H1 (cell line): Measurements from ENCODE around the gene TMEM134. TPM values are rescaled to one million over a fixed set of nuclear protein-coding genes. Genes with fewer than 3 reads are reported as not detected.

ENCODE experiments used
- CTCF ChIA-PET: fragments of 300-600 bp; sonication (Branson Sonifier 250); formaldehyde crosslinking; loops from one replicate; lab custom pipeline; 2021; ENCODE audit not compliant: partially characterized antibody; lab: Charles Lee
- POLR2A ChIA-PET: fragments of 300-600 bp; sonication (Branson Sonifier 250); formaldehyde crosslinking; loops from one replicate; lab custom pipeline; 2021; ENCODE audit warnings: inconsistent platforms; ENCODE audit not compliant: partially characterized antibody; lab: Charles Lee
- DNase-seq, 2 experiments: peaks; one replicate each; pipeline versions ENCODE4 v3.0.0 to v3.0.0-alpha.2; 2010 to 2022; ENCODE audit warnings: low spot score in 2 of 2, low read depth in 1 of 2, mixed read lengths in 1 of 2
- FAIRE-seq: peaks from 2 replicates; lab custom pipeline; 2011; peaks lifted over from hg19 to GRCh38; lab: Jason Lieb, UNC
- H2AFZ ChIP-seq: 2 replicates; pipeline ENCODE4 v1.8.1; 2012; ENCODE audit warnings: low read length, inconsistent platforms
- H2AK5ac ChIP-seq: 2 replicates; pipeline ENCODE4 v1.6.1; 2013; ENCODE audit warnings: low read depth, low read length
- H2BK120ac ChIP-seq: replicated peaks from 2 replicates; pipeline ENCODE3; 2013; ENCODE audit warnings: low read depth, low read length, inconsistent platforms
- H2BK12ac ChIP-seq: 2 replicates; pipeline ENCODE4 v1.6.1; 2013; ENCODE audit warnings: low read depth, low read length
- H2BK15ac ChIP-seq: 2 replicates; pipeline ENCODE4 v1.6.1; 2013; ENCODE audit warnings: low read length
- H2BK20ac ChIP-seq: 2 replicates; pipeline ENCODE4 v1.6.1; 2013; ENCODE audit warnings: low read length
- H2BK5ac ChIP-seq: 2 replicates; pipeline ENCODE4 v1.6.1; 2013; ENCODE audit warnings: low read depth, low read length
- H3K14ac ChIP-seq: 2 replicates; pipeline ENCODE4 v1.6.1; 2013; ENCODE audit warnings: inconsistent platforms; ENCODE audit not compliant: insufficient read length
- H3K18ac ChIP-seq: 2 replicates; pipeline ENCODE4 v1.6.1; 2013; ENCODE audit warnings: low read length; ENCODE audit errors: extremely low read depth
- H3K23ac ChIP-seq: 2 replicates; pipeline ENCODE4 v1.6.1; 2013; ENCODE audit warnings: inconsistent platforms; ENCODE audit not compliant: insufficient read length
- H3K23me2 ChIP-seq: 2 replicates; pipeline ENCODE4 v1.6.1; 2013; ENCODE audit warnings: low read depth, low read length
- H3K27ac ChIP-seq: 2 replicates; pipeline ENCODE4 v1.6.1; 2011; ENCODE audit warnings: low read depth, low read length, inconsistent platforms
- H3K27me3 ChIP-seq, 4 experiments: replicated peaks in 1 of 4; 1 replicate in 1 of 4; 2 replicates in 3 of 4; pipeline versions ENCODE4 v1.6.1 to v1.8.1; 2011 to 2013; ENCODE audit warnings: low read length in 3 of 4, mild to moderate bottlenecking in 3 of 4, inconsistent platforms in 2 of 4, mixed read lengths in 2 of 4, moderate library complexity in 1 of 4; ENCODE audit not compliant: control insufficient read depth in 3 of 4, insufficient read depth in 3 of 4; ENCODE audit errors: extremely low read depth in 1 of 4
- H3K36me3 ChIP-seq, 4 experiments: 2 replicates each; pipeline versions ENCODE4 v1.6.1 to v1.8.1; 2011 to 2013; ENCODE audit warnings: mild to moderate bottlenecking in 4 of 4, low read length in 3 of 4, moderate library complexity in 2 of 4, control low read depth in 1 of 4, inconsistent platforms in 1 of 4; ENCODE audit not compliant: insufficient read depth in 4 of 4, control insufficient read depth in 2 of 4
- H3K4ac ChIP-seq: replicated peaks from 2 replicates; pipeline ENCODE3; 2013; ENCODE audit warnings: low read length, low read depth, mixed read lengths, inconsistent platforms; ENCODE audit not compliant: insufficient read length
- H3K4me1 ChIP-seq, 4 experiments: replicated peaks in 1 of 4; 1 replicate in 1 of 4; 2 replicates in 3 of 4; pipeline versions ENCODE4 v1.6.1 to v1.8.1; 2011 to 2013; ENCODE audit warnings: low read length in 3 of 4, inconsistent platforms in 2 of 4, mixed read lengths in 1 of 4; ENCODE audit not compliant: insufficient read depth in 4 of 4, control insufficient read depth in 3 of 4
- H3K4me2 ChIP-seq, 2 experiments: 2 replicates each; pipeline versions ENCODE4 v1.6.1 to v1.8.1; 2011 to 2013; ENCODE audit warnings: low read depth in 2 of 2, low read length in 2 of 2, control low read depth in 1 of 2, inconsistent platforms in 1 of 2, mild to moderate bottlenecking in 1 of 2; ENCODE audit not compliant: insufficient read depth in 1 of 2
- H3K4me3 ChIP-seq, 4 experiments: fragments of 200-600, 300-600 bp in 1 of 4; sonication (generic), shearing (Covaris generic), sonication (Bioruptor Twin) in 1 of 4; 2 replicates each; pipeline versions ENCODE4 v1.5.1 to v1.8.1; 2011 to 2016; ENCODE audit warnings: low read length in 4 of 4, low read depth in 3 of 4, control low read depth in 2 of 4, inconsistent platforms in 2 of 4, mild to moderate bottlenecking in 2 of 4, mixed read lengths in 1 of 4, moderate library complexity in 1 of 4; ENCODE audit not compliant: insufficient read depth in 2 of 4; ENCODE audit errors: extremely low read depth in 1 of 4
- H3K56ac ChIP-seq: replicated peaks from 2 replicates; pipeline ENCODE3; 2013; ENCODE audit warnings: low read depth, mild to moderate bottlenecking, mixed read lengths, low read length, inconsistent platforms; ENCODE audit not compliant: insufficient read length
- H3K79me1 ChIP-seq: 2 replicates; pipeline ENCODE4 v1.6.1; 2013; ENCODE audit warnings: low read depth, low read length, control low read depth
- H3K79me2 ChIP-seq, 2 experiments: 2 replicates each; pipeline versions ENCODE4 v1.6.1 to v1.8.1; 2012 to 2013; ENCODE audit warnings: low read length in 2 of 2, mild to moderate bottlenecking in 2 of 2, inconsistent platforms in 1 of 2; ENCODE audit not compliant: insufficient read depth in 2 of 2, control insufficient read depth in 1 of 2
- H3K9ac ChIP-seq, 4 experiments: replicated peaks in 1 of 4; 1 replicate in 1 of 4; 2 replicates in 3 of 4; pipeline versions ENCODE4 v1.6.1 to v1.8.1; 2011 to 2013; ENCODE audit warnings: low read depth in 3 of 4, low read length in 3 of 4, control low read depth in 2 of 4, mild to moderate bottlenecking in 2 of 4, moderate library complexity in 2 of 4, inconsistent platforms in 1 of 4; ENCODE audit errors: extremely low read depth in 1 of 4
- H3K9me3 ChIP-seq, 2 experiments: 2 replicates each; pipeline versions ENCODE4 v1.6.1 to v1.8.1; 2012 to 2013; ENCODE audit warnings: mild to moderate bottlenecking in 2 of 2, moderate library complexity in 2 of 2, control low read depth in 1 of 2, inconsistent platforms in 1 of 2, low read depth in 1 of 2, low read length in 1 of 2, mixed read lengths in 1 of 2; ENCODE audit not compliant: insufficient read depth in 2 of 2
- H4K20me1 ChIP-seq, 2 experiments: replicated peaks in 1 of 2; 2 replicates each; pipeline versions ENCODE3 to v1.8.1; 2011 to 2013; ENCODE audit warnings: inconsistent platforms in 2 of 2, low read length in 2 of 2, mild to moderate bottlenecking in 1 of 2; ENCODE audit not compliant: insufficient read depth in 2 of 2, control insufficient read depth in 1 of 2
- H4K5ac ChIP-seq: 2 replicates; pipeline ENCODE4 v1.6.1; 2013; ENCODE audit warnings: low read length, low read depth, mixed read lengths, inconsistent platforms; ENCODE audit not compliant: insufficient read length
- H4K8ac ChIP-seq: 2 replicates; pipeline ENCODE4 v1.8.0; 2013; ENCODE audit warnings: mild to moderate bottlenecking, moderate library complexity, low read length, inconsistent platforms; ENCODE audit not compliant: insufficient read depth; ENCODE audit errors: extremely low read depth
- H4K91ac ChIP-seq: replicated peaks from 2 replicates; pipeline ENCODE3; 2013; ENCODE audit warnings: low read length, mixed read lengths, inconsistent platforms; ENCODE audit not compliant: insufficient read length
- JUN ChIP-seq: IDR thresholded peaks from 2 replicates; pipeline ENCODE4 v1.6.1; 2011; ENCODE audit warnings: low read depth, mild to moderate bottlenecking, improper control_type of control experiment, low read length
- KDM1A ChIP-seq: fragments of 200-600, 300-600 bp; sonication (generic); IDR thresholded peaks from 2 replicates; pipeline ENCODE4 v1.7.1; 2016; ENCODE audit warnings: mild to moderate bottlenecking, low read length, borderline replicate concordance
- SP4 ChIP-seq: IDR thresholded peaks from 2 replicates; pipeline ENCODE4 v1.6.1; 2012; ENCODE audit warnings: low read length, inconsistent platforms
- WGBS, 2 experiments: shearing (Covaris generic) in 1 of 2; methylation state at CpG; one replicate each; pipeline versions ENCODE4 v1.1.6 to v1.1.7; 2013 to 2015; ENCODE audit warnings: low lambda C conversion rate in 2 of 2, mixed read lengths in 2 of 2, inconsistent platforms in 1 of 2, low coverage in 1 of 2, missing lambda C conversion rate in 1 of 2; ENCODE audit not compliant: insufficient replicate concordance in 2 of 2, insufficient coverage in 1 of 2, insufficient read length in 1 of 2; ENCODE audit errors: extremely low coverage in 1 of 2, missing lambda C conversion rate in 1 of 2; 5-methylcytosine and 5-hydroxymethylcytosine counted together
- polyA plus RNA-seq, 7 experiments: library from polyadenylated mRNA; depleted of rRNA in 3 of 7; stranded (reverse) in 5 of 7; unstranded in 2 of 7; fragments of >200 nt in 5 of 7; fragments of 200-250 nt in 2 of 7; gene quantifications; 1 replicate in 5 of 7; 2 replicates in 1 of 7; 4 replicates in 1 of 7; pipeline versions ENCODE4 v1.2.1 to v1.2.3, GENCODE V29; 2011 to 2013; ENCODE audit warnings: missing spikeins in 2 of 7, mixed read lengths in 2 of 7
- total RNA-seq: library from RNA; stranded (reverse); fragmentation: NEBNext Ultra II Directional; extraction: Animal tissue kit (Norgen Biotek cat#: 25700); gene quantifications from 2 replicates; pipeline ENCODE4 v1.2.1, GENCODE V29; 2021

TMEM134 gene
- total and polyA plus RNA-seq, 2 of the 8 experiments (the other 6 are each of a cell fraction or from before 2014, with no cell fraction given) = 32.4 to 229 TPM

DNA sequence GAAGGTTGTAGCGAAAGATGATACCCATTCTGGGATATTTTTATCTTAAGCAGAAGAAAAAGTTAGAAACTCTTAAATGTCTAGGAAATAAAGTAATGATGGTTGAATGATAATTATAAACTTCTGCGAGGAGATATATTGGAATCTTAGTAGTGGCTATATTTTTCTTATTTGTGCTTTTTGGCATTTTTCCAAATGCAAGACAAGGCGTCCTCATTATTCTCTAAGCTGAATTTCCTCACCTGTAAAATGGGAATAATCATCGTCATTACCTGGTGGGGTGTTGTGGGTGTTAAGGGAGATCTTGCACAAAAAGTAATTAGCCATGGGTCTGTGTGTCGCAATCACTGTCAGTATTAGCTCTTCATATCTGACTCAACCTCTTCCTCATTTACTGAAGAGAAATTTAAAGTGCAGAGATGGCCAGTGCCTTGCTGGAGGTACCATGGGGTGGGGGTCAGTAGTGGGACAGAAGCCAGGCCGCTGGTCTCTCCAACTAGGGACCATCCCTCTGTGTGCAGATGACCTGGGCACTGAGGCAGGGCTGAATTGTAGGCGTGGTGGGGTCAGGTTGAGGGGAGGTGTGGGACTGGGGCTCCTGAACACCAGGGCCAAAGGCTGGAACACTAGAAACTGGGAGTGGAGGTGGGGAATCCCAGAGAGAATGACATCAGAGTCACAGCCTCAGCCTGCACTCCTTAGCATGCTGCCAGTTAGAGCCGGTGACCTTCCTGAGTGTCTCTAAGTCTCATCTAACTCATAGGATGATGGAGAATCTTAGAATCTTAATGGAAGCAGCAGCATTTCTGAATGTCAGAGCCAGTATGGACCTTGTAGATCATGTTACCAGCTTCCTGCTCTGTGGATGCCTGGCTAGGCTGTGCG lies 32.0 kb upstream of the TMEM134 start:
- Histone ChIP-seq H2AFZ (no peak overlapping the region), H2BK5ac (no peak overlapping the region), H3K18ac (no peak overlapping the region), H2BK15ac (no peak overlapping the region), H4K8ac (no peak overlapping the region), H2AK5ac (no peak overlapping the region), H3K4me2 (no peak overlapping the region), H2BK12ac (no peak overlapping the region), H3K9ac (no peak overlapping the region), H3K56ac (no peak overlapping the region), H3K36me3 (peaks cover 0 to 8% (median 4%) of the 10 kb centered on the region in 4 experiments; a peak in 6 of 8 replicates), H3K4ac (no peak overlapping the region), H3K27ac (no peak overlapping the region), H4K5ac (no peak overlapping the region), H3K4me3 (no peak overlapping the region), H3K79me2 (no peaks in the 10 kb centered on the region), H2BK20ac (no peak overlapping the region), H4K91ac (no peak overlapping the region), H3K23ac (no peak overlapping the region), H3K4me1 (peaks cover 0 to 19% (median 7%) of the 10 kb centered on the region in 4 experiments; a peak in 5 of 7 replicates), H3K27me3 (peaks cover 0 to 8% (median 4%) of the 10 kb centered on the region in 4 experiments; a peak in 3 of 7 replicates), H2BK120ac (no peak overlapping the region), H3K9me3 (no peaks in the 10 kb centered on the region), H3K79me1 (no peaks in the 10 kb centered on the region), H3K23me2 (peaks cover 14% of the 10 kb centered on the region; the same call in 1 of the 2 replicates), H3K14ac (no peak overlapping the region), H4K20me1 (peaks cover 3 to 12% of the 10 kb centered on the region in 2 experiments)
- FAIRE-seq = no peak
- ChIA-PET CTCF (interaction anchor here (1.2 to 1.4 kb wide), 3 partner anchors 8 to 114 kb away, joined by 3 to 4 read pairs (median 4); no protein-coding TSS in a partner anchor), POLR2A (interaction anchor here (1.1 to 1.5 kb wide), 3 partner anchors 10 to 34 kb away, joined by 3 to 4 read pairs (median 3); no protein-coding TSS in a partner anchor)
- WGBS, 2 experiments = 92 to 100% methylated on average over 1 to 9 of the region's 9 CpGs
- no peak for DNase-seq
- no peak for TF ChIP-seq JUN
- TF ChIP-seq SP4 = no peak
- no peak for TF ChIP-seq KDM1A
